ENCODE data around the gene BLOC1S1. TPM values are rescaled to one million over a fixed set of nuclear protein-coding genes. Genes with fewer than 3 reads are reported as not detected.

BLOC1S1 gene
- total and polyA plus RNA-seq, 8 donors = 69.4 to 123 (median 77.1) TPM

DNA sequence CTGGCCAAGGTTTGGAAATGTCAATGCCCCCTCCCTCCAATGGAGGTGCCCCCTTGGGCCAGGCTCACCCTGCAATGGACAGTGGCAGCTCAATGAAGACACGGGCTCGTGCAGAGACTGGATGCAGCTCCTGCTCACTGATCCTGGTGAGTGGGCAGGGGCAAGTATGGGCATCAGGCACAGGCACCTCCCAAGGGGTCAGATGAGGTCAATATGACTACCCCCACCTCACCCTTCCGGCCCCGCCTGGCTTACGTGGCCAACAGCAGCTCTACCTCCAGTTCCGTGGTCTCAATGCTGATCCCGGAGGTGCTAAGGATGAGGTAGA lies 21.7 kb upstream of the BLOC1S1 start:
- Histone ChIP-seq H3K27me3 (no peaks in the 10 kb centered on the region), H3K4me1 (no peaks in the 10 kb centered on the region), H3K4me3 (no peak overlapping the region), H3K9me3 (no peaks in the 10 kb centered on the region), H3K36me3 (peaks cover 0 to 4% of the 10 kb centered on the region in 2 donors), H3K27ac (no peak overlapping the region)
- no peak for DNase-seq
- TF ChIP-seq, protein P1, sequence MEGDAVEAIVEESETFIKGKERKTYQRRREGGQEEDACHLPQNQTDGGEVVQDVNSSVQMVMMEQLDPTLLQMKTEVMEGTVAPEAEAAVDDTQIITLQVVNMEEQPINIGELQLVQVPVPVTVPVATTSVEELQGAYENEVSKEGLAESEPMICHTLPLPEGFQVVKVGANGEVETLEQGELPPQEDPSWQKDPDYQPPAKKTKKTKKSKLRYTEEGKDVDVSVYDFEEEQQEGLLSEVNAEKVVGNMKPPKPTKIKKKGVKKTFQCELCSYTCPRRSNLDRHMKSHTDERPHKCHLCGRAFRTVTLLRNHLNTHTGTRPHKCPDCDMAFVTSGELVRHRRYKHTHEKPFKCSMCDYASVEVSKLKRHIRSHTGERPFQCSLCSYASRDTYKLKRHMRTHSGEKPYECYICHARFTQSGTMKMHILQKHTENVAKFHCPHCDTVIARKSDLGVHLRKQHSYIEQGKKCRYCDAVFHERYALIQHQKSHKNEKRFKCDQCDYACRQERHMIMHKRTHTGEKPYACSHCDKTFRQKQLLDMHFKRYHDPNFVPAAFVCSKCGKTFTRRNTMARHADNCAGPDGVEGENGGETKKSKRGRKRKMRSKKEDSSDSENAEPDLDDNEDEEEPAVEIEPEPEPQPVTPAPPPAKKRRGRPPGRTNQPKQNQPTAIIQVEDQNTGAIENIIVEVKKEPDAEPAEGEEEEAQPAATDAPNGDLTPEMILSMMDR (IDR thresholded peaks at IDR 0.05) = no peak
- ATAC-seq = no peak
- intact Hi-C loops (cut with DNase I) = no loop called here

DNA sequence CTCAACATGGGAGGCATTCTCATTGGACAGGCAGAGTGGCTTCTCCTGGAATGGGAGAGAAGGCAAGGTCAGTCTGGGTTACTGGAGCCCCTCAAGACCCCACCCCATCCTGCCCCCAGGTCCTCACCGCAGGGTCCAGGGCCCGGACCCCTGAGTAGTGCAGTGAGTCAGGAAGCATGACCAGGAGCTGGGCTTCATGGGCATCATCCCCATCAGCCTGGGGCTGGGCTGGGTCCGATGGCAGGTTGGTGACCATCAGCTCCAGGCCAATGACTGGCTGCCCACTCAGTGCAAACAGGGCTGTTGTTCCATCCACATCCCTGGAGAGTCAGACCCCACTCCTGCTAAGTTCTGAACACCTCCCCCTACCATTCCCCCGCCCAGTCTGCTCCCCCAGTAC lies 21.2 kb upstream of the BLOC1S1 start:
- intact Hi-C loops (cut with DNase I) = no loop called here
- ATAC-seq = no peak
- peak in 1 of 4 donors; percentile 3 for DNase-seq
- Histone ChIP-seq H3K4me3 (no peak overlapping the region), H3K9me3 (no peaks in the 10 kb centered on the region), H3K4me1 (no peaks in the 10 kb centered on the region), H3K36me3 (peaks cover 0 to 4% of the 10 kb centered on the region in 2 donors), H3K27me3 (no peaks in the 10 kb centered on the region), H3K27ac (no peak overlapping the region)
- TF ChIP-seq, protein P1 (IDR thresholded peaks at IDR 0.05) = no peak

DNA sequence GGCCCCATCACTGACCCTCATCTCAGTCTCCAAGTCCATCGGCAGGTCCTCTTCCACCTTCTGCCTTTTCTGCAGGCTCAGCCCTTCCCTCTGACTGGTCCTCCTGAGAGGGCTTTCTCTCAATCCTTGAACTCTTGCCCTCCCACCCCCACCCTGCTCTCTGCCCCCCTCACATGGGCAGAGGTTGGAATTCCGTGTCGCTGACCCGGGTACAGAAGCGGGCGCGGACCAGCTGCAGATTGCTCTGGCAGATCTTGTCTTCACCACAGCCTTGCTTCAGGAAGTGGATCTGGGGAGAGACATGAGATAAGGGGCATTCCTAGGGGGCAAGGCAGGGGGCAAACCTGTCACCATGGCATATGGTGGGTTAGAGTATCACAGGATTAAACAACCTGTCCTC lies 20.5 kb upstream of the BLOC1S1 start:
- peaks cover 0 to 4% of the 10 kb centered on the region in 2 donors for H3K36me3 ChIP-seq
- no peaks in the 10 kb centered on the region for H3K9me3 ChIP-seq
- H3K27me3 ChIP-seq = no peaks in the 10 kb centered on the region
- intact Hi-C loops (cut with DNase I) = no loop called here
- no peak overlapping the region for H3K4me3 ChIP-seq
- ATAC-seq (no peak), DNase-seq (peak in 1 of 4 donors; percentile 15)
- no peaks in the 10 kb centered on the region for H3K4me1 ChIP-seq
- no peak overlapping the region for H3K27ac ChIP-seq
- TF ChIP-seq, protein P1 (IDR thresholded peaks at IDR 0.05) = no peak

DNA sequence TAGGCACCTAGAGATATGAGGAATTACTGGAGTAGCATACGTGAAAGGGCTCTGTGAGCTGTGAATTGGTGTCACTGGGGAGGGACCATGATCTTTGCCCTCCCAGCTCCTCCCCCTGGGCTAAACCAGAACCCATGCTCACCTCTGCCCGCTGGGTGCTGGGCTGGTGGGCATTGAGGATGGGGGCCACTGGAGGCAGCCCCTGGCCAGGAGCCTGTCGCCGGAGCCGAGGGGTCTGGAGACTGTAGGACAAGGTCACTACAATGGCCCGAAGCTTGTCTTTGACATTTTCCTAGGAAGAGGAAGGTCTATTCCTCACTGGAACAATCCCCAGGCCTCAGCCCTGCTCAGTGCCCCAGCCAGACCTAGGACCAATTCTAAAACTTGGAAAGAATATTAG lies 19.7 kb upstream of the BLOC1S1 start:
- DNase-seq = peak in 1 of 4 donors; percentile 10
- peaks cover 0 to 4% of the 10 kb centered on the region in 2 donors for H3K36me3 ChIP-seq
- no peaks in the 10 kb centered on the region for H3K4me1 ChIP-seq
- no peaks in the 10 kb centered on the region for H3K27me3 ChIP-seq
- intact Hi-C loops (cut with DNase I) = no loop called here
- H3K4me3 ChIP-seq = no peak overlapping the region
- TF ChIP-seq, protein P1 (IDR thresholded peaks at IDR 0.05) = no peak
- no peaks in the 10 kb centered on the region for H3K9me3 ChIP-seq
- ATAC-seq = no peak
- no peak overlapping the region for H3K27ac ChIP-seq

DNA sequence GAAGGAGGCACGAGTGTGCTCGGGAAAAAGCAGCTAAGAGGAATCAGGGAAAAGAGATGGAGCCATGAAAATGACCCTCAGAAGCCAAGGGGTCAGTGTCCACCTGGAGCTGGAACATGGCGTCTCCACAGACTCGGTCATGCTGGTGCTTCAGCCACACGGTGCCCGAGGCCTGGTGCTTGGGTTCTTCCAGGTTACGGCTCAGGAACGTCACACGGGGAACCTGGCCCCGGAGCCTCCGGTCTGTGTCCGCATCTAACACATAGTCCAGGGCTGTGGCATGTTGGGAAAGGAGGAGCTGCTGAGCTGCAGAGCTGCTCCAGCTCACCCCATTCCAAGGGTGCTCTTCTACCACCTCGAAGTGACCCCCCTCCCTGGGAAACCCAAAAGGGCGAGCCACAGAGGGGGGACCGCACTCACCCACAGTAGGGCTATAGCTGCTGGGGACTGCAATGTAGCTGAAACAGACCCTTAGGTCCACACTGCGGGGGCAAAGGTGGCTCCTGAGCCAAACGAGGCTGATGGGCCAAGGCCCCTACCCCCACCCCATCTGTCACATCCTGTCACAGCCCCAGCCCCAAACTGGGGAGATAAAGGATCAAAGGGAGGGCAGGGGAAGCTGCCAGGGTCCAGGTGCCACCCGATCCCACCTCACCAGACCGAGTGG lies 18.9 kb upstream of the BLOC1S1 start:
- ATAC-seq (no peak), DNase-seq (peak in 1 of 4 donors; percentile 33)
- Histone ChIP-seq H3K4me1 (no peaks in the 10 kb centered on the region), H3K4me3 (no peak overlapping the region), H3K27me3 (no peaks in the 10 kb centered on the region), H3K36me3 (peaks cover 0 to 4% of the 10 kb centered on the region in 2 donors), H3K27ac (no peak overlapping the region), H3K9me3 (no peaks in the 10 kb centered on the region)
- TF ChIP-seq, protein P1 (IDR thresholded peaks at IDR 0.05) = no peak
- intact Hi-C loops (cut with DNase I) = no loop called here
